Panc1 (cell line): ENCODE measurements around the gene TBC1D23. TPM values are rescaled to one million over a fixed set of nuclear protein-coding genes. Genes with fewer than 3 reads are reported as not detected.

Source experiments
- ATAC-seq: fragments of 200-7000 bp; cut with Tn5 transposase; 2 replicates; pipeline ENCODE4 v1.9.1; 2020; ENCODE audit warnings: mild to moderate bottlenecking, moderate library complexity
- BruUV-seq: library from RNA; stranded (reverse); fragments of 400-500 nt; replicated peaks from 2 replicates; lab custom pipeline; 2021; lab: Mats Ljungman, UMichigan
- CTCF ChIA-PET: fragments of 300-600 bp; sonication (Branson Sonifier 250); formaldehyde crosslinking; loops from one replicate; lab custom pipeline; 2022; ENCODE audit warnings: antibody characterized with exemption; lab: Charles Lee
- POLR2A ChIA-PET: fragments of 300-600 bp; sonication (Branson Sonifier 250); formaldehyde crosslinking; loops from one replicate; lab custom pipeline; 2022; ENCODE audit warnings: antibody characterized with exemption; lab: Charles Lee
- DNase-seq: peaks from one replicate; pipeline ENCODE4 v3.0.0-alpha.2; 2010; ENCODE audit warnings: low read depth, low spot score
- H3K27ac ChIP-seq: 2 replicates; pipeline ENCODE4 v1.5.1; 2011; ENCODE audit warnings: mild to moderate bottlenecking, low read length, inconsistent platforms
- H3K27me3 ChIP-seq: fragments of 200-500 bp; sonication (Bioruptor generic); 2 replicates; pipeline ENCODE4 v1.6.0; 2014; ENCODE audit warnings: low read length, inconsistent platforms; ENCODE audit not compliant: control insufficient read depth, insufficient read depth
- H3K36me3 ChIP-seq: fragments of 200-500 bp; sonication (Bioruptor generic); 2 replicates; pipeline ENCODE4 v1.5.1; 2014; ENCODE audit warnings: inconsistent platforms, mild to moderate bottlenecking, low read length, moderate library complexity; ENCODE audit not compliant: control insufficient read depth, insufficient read depth
- H3K4me1 ChIP-seq: 2 replicates; pipeline ENCODE4 v1.5.1; 2011; ENCODE audit warnings: inconsistent platforms, mild to moderate bottlenecking, low read length, moderate library complexity; ENCODE audit not compliant: control insufficient read depth, insufficient read depth
- H3K4me3 ChIP-seq, 2 experiments: 2 replicates each; pipeline ENCODE4 v1.5.1; 2011 to 2012; ENCODE audit warnings: low read depth in 2 of 2, low read length in 2 of 2, mild to moderate bottlenecking in 2 of 2, inconsistent platforms in 1 of 2, moderate library complexity in 1 of 2
- H3K9me3 ChIP-seq: fragments of 200-500 bp; sonication (Bioruptor generic); 2 replicates; pipeline ENCODE4 v1.5.1; 2014; ENCODE audit warnings: low read depth, mild to moderate bottlenecking, inconsistent platforms, low read length, moderate library complexity; ENCODE audit not compliant: control insufficient read depth, insufficient read depth
- POLR2AphosphoS5 ChIP-seq: IDR thresholded peaks from 2 replicates; pipeline ENCODE4 v1.6.1; 2012; ENCODE audit warnings: mild to moderate bottlenecking, low read depth, low read length, moderate library complexity
- SIN3A ChIP-seq: IDR thresholded peaks from 2 replicates; pipeline ENCODE4 v1.6.1; 2012; ENCODE audit warnings: low read depth, mild to moderate bottlenecking, low read length, moderate library complexity, borderline replicate concordance; ENCODE audit not compliant: insufficient read depth
- TCF7L2 ChIP-seq: IDR thresholded peaks from 2 replicates; pipeline ENCODE4 v1.6.1; 2011; ENCODE audit warnings: mild to moderate bottlenecking, low read depth, low read length, inconsistent platforms
- in situ Hi-C: cut with HindIII; loops from 2 replicates; pipeline ENCODE4 v1.10.0; 2016; ENCODE audit warnings: low sequenced_read_pairs, low pct_unique_long_range_greater_than_20kb
- intact Hi-C: fragments of 100-400 bp; cut with micrococcal nuclease; formaldehyde crosslinking; loops from one replicate; pipeline ENCODE4 v1.10.0; 2022; ENCODE audit not compliant: unreplicated experiment
- total RNA-seq: library from RNA; stranded (reverse); gene quantifications from one replicate; pipeline ENCODE4 v1.2.1, GENCODE V29; 2021; ENCODE audit not compliant: unreplicated experiment
- TF ChIP-seq, protein P1 (sequence below), 2 experiments: IDR thresholded peaks; 2 replicates each; pipeline ENCODE4 v1.6.1; 2011 to 2012; ENCODE audit warnings: low read depth in 2 of 2, control low read depth in 1 of 2, low read length in 1 of 2, mild to moderate bottlenecking in 1 of 2, moderate library complexity in 1 of 2; ENCODE audit not compliant: insufficient read depth in 1 of 2
- TF ChIP-seq, protein P2 (sequence below): fragments of 450-650 bp; IDR thresholded peaks from 2 replicates; pipeline ENCODE4 v1.5.1; 2017; ENCODE audit warnings: mild to moderate bottlenecking

The TBC1D23 gene
- total RNA-seq, 1 experiment from 2014 or later, result 39.4 TPM

- Histone ChIP-seq H3K4me3 (no peak overlapping the region), H3K9me3 (no peaks in the 10 kb centered on the region), H3K36me3 (no peaks in the 10 kb centered on the region; the same call in 1 of the 2 replicates), H3K4me1 (no peaks in the 10 kb centered on the region), H3K27me3 (no peaks in the 10 kb centered on the region), H3K27ac (no peak overlapping the region)
- intact Hi-C loops (loop anchor here (10.0 kb wide), 1 partner anchor 56 kb away; the partner anchor contains the start of gene NIT2), in situ Hi-C loops (no loop called here)
- ChIA-PET CTCF (no interaction called here), POLR2A (no interaction called here)
- BruUV-seq, result no TSS peak
- no peak for ATAC-seq
- TF ChIP-seq POLR2AphosphoS5 (no peak), SIN3A (no peak), TCF7L2 (no peak)
- TF ChIP-seq, protein P1, sequence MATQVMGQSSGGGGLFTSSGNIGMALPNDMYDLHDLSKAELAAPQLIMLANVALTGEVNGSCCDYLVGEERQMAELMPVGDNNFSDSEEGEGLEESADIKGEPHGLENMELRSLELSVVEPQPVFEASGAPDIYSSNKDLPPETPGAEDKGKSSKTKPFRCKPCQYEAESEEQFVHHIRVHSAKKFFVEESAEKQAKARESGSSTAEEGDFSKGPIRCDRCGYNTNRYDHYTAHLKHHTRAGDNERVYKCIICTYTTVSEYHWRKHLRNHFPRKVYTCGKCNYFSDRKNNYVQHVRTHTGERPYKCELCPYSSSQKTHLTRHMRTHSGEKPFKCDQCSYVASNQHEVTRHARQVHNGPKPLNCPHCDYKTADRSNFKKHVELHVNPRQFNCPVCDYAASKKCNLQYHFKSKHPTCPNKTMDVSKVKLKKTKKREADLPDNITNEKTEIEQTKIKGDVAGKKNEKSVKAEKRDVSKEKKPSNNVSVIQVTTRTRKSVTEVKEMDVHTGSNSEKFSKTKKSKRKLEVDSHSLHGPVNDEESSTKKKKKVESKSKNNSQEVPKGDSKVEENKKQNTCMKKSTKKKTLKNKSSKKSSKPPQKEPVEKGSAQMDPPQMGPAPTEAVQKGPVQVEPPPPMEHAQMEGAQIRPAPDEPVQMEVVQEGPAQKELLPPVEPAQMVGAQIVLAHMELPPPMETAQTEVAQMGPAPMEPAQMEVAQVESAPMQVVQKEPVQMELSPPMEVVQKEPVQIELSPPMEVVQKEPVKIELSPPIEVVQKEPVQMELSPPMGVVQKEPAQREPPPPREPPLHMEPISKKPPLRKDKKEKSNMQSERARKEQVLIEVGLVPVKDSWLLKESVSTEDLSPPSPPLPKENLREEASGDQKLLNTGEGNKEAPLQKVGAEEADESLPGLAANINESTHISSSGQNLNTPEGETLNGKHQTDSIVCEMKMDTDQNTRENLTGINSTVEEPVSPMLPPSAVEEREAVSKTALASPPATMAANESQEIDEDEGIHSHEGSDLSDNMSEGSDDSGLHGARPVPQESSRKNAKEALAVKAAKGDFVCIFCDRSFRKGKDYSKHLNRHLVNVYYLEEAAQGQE (IDR thresholded peaks at IDR 0.05; ENCODE audit: insufficient read depth in 1 of 2, low read depth in 2 of 2, low read length in 1 of 2), result no peak
- TF ChIP-seq, protein P2, sequence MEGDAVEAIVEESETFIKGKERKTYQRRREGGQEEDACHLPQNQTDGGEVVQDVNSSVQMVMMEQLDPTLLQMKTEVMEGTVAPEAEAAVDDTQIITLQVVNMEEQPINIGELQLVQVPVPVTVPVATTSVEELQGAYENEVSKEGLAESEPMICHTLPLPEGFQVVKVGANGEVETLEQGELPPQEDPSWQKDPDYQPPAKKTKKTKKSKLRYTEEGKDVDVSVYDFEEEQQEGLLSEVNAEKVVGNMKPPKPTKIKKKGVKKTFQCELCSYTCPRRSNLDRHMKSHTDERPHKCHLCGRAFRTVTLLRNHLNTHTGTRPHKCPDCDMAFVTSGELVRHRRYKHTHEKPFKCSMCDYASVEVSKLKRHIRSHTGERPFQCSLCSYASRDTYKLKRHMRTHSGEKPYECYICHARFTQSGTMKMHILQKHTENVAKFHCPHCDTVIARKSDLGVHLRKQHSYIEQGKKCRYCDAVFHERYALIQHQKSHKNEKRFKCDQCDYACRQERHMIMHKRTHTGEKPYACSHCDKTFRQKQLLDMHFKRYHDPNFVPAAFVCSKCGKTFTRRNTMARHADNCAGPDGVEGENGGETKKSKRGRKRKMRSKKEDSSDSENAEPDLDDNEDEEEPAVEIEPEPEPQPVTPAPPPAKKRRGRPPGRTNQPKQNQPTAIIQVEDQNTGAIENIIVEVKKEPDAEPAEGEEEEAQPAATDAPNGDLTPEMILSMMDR, result no peak
- DNase-seq, result no peak
These were observed 18.1 kb downstream of the TBC1D23 start for GRCh38 chr3:100278910-100279309.

GRCh38 chr3:100288288-100288894, 27.6 kb downstream of the TBC1D23 start:
- Histone ChIP-seq H3K4me3 (no peak overlapping the region), H3K4me1 (no peaks in the 10 kb centered on the region), H3K9me3 (no peaks in the 10 kb centered on the region), H3K36me3 (peaks cover 3% of the 10 kb centered on the region; the same call in 1 of the 2 replicates), H3K27me3 (no peaks in the 10 kb centered on the region), H3K27ac (no peak overlapping the region)
- ATAC-seq (no peak), DNase-seq (no peak)
- intact Hi-C loops, result no loop called here
- TF ChIP-seq SIN3A (no peak), TCF7L2 (no peak), POLR2AphosphoS5 (no peak)
- TF ChIP-seq, protein P2, result no peak
- TF ChIP-seq, protein P1 (IDR thresholded peaks at IDR 0.05; ENCODE audit: insufficient read depth in 1 of 2, low read depth in 2 of 2, low read length in 1 of 2), result no peak
- BruUV-seq, result no TSS peak
- CTCF ChIA-PET, result no interaction called here
- in situ Hi-C loops, result no loop called here
- POLR2A ChIA-PET, result no interaction called here
